HG03039 (cell line): ENCODE data around the gene PSMD11.

Experiments used
- ATAC-seq: cut with Tn5 transposase; IDR thresholded peaks from one replicate; pipeline ENCODE4 v1.9.1; 2021; ENCODE audit warnings: mild to moderate bottlenecking, moderate library complexity; ENCODE audit not compliant: unreplicated experiment

Gene PSMD11

GRCh38 chr17:32489320-32490100, 45.2 kb downstream of the PSMD11 start:
- no peak for ATAC-seq

GRCh38 chr17:32490101-32490482, 45.8 kb downstream of the PSMD11 start:
- ATAC-seq = no peak

- ATAC-seq = no peak
Observed at GRCh38 chr17:32491371-32492263, 47.3 kb downstream of the PSMD11 start.

GRCh38 chr17:32492264-32492589, 47.9 kb downstream of the PSMD11 start:
- ATAC-seq = no peak

- no peak for ATAC-seq
Observed at GRCh38 chr17:32492648-32493289, 48.5 kb downstream of the PSMD11 start.

- no peak for ATAC-seq
Observed at GRCh38 chr17:32493571-32493970, 49.3 kb downstream of the PSMD11 start.

- ATAC-seq = no peak
Observed at GRCh38 chr17:32493976-32494513, 49.7 kb downstream of the PSMD11 start.

GRCh38 chr17:32494621-32495358, 50.5 kb downstream of the PSMD11 start:
- ATAC-seq = no peak

GRCh38 chr17:32495359-32496231, 51.3 kb downstream of the PSMD11 start:
- ATAC-seq = no peak

GRCh38 chr17:32496395-32497073, 52.2 kb downstream of the PSMD11 start:
- no peak for ATAC-seq

- ATAC-seq = no peak
Observed at GRCh38 chr17:32497431-32498205, 53.3 kb downstream of the PSMD11 start.

GRCh38 chr17:32498391-32498790, 54.1 kb downstream of the PSMD11 start:
- ATAC-seq = no peak

- no peak for ATAC-seq
Observed at GRCh38 chr17:32502013-32502412, 57.7 kb downstream of the PSMD11 start.

- ATAC-seq = no peak
Observed at GRCh38 chr17:32502710-32503109, 58.4 kb downstream of the PSMD11 start.

- peak; percentile 74 for ATAC-seq
Observed at GRCh38 chr17:32503251-32504165, 59.2 kb downstream of the PSMD11 start.

- ATAC-seq = peak; percentile 14
Observed at GRCh38 chr17:32504166-32504990, 60.1 kb downstream of the PSMD11 start.
